Measurements from ENCODE around the gene DPPA3.
"Not testable (repeated sequence)": the region's sequence is repeated elsewhere in the genome, so short reads cannot be mapped to it uniquely, and the experiment has no call there.

DNA sequence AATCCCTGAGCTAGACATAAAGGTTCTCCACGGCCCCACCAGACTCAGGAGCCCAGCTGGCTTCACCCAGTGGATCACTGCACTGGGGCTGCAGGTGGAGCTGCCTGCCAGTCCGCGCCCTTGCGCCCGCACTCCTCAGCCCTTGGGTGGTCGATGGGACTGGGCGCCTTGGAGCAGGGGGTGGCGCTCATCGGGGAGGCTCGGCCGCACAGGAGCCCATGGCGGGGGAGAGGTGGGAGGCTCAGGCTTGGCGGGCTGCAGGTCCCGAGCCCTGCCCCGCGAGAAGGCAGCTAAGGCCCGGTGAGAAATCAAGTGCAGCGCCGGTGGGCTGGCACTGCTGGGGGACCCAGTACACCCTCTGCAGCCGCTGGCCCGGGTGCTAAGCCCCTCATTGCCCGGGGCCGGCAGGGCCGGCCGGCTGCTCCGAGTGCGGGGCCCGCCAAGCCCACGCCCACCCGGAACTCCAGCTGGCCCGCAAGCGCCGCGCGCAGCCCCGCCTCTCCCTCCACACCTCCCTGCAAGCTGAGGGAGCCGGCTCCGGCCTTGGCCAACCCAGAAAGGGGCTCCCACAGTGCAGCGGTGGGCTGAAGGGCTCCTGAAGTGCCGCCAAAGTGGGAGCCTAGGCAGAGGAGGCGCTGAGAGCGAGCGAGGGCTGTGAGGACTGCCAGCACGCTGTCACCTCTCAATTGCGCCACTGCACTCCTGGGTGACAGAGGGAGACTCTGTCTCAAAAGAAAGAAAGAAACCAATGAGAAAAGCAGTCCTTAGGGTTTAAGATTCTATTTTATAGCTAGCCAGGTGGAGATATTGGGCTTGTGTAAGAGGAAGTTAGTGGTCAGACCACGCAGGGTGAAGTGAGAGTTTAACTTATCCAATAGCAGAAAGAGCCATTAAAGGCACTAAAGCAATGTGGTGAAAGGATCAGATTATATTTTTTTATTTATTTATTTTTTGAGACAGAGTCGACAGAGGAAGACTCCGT, 41.0 kb downstream of the DPPA3 start:
- TF ChIP-seq FOXK1 (CRISPR knock-in tag; IDR thresholded peaks at IDR 0.05); SP1 (CRISPR knock-in tag; conservative IDR thresholded peaks at IDR 0.05); IRF2 (CRISPR knock-in tag; IDR thresholded peaks at IDR 0.05; ENCODE audit: borderline replicate concordance, low read depth); TCF7 (CRISPR knock-in tag; IDR thresholded peaks at IDR 0.05; ENCODE audit: low read depth); TEAD4 (CRISPR knock-in tag; IDR thresholded peaks at IDR 0.05); NFYB (CRISPR knock-in tag; conservative IDR thresholded peaks at IDR 0.05; ENCODE audit: low read depth): not testable (repeated sequence)
- TF ChIP-seq, protein P1, sequence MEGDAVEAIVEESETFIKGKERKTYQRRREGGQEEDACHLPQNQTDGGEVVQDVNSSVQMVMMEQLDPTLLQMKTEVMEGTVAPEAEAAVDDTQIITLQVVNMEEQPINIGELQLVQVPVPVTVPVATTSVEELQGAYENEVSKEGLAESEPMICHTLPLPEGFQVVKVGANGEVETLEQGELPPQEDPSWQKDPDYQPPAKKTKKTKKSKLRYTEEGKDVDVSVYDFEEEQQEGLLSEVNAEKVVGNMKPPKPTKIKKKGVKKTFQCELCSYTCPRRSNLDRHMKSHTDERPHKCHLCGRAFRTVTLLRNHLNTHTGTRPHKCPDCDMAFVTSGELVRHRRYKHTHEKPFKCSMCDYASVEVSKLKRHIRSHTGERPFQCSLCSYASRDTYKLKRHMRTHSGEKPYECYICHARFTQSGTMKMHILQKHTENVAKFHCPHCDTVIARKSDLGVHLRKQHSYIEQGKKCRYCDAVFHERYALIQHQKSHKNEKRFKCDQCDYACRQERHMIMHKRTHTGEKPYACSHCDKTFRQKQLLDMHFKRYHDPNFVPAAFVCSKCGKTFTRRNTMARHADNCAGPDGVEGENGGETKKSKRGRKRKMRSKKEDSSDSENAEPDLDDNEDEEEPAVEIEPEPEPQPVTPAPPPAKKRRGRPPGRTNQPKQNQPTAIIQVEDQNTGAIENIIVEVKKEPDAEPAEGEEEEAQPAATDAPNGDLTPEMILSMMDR (IDR thresholded peaks at IDR 0.05), result not testable (repeated sequence)
- TF ChIP-seq RELA (CRISPR knock-in tag; IDR thresholded peaks at IDR 0.05; ENCODE audit: borderline replicate concordance), result 0 out of 2 replicates have a peak, but pooled peaks have one; percentile 20
- TF ChIP-seq, protein P2, sequence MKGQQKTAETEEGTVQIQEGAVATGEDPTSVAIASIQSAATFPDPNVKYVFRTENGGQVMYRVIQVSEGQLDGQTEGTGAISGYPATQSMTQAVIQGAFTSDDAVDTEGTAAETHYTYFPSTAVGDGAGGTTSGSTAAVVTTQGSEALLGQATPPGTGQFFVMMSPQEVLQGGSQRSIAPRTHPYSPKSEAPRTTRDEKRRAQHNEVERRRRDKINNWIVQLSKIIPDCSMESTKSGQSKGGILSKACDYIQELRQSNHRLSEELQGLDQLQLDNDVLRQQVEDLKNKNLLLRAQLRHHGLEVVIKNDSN (CRISPR knock-in tag; IDR thresholded peaks at IDR 0.05), result not testable (repeated sequence)
